Measurements from ENCODE around the gene CACNA2D2. TPM values are rescaled to one million over a fixed set of nuclear protein-coding genes. Genes with fewer than 3 reads are reported as not detected.

Gene CACNA2D2
- total and polyA plus RNA-seq, 2 of the 13 experiments (the other 11 are each of a cell fraction or from before 2014, with no cell fraction given) = not detected

GRCh38 chr3:50405249-50405648, 98.2 kb downstream of the CACNA2D2 start (continued):
- TF ChIP-seq ZNF552 (CRISPR knock-in tag; IDR thresholded peaks at IDR 0.05; ENCODE audit: borderline replicate concordance) (0 out of 2 replicates have a peak, but pooled peaks have one; percentile 31), MLXIP (CRISPR knock-in tag; IDR thresholded peaks at IDR 0.05; ENCODE audit: borderline replicate concordance) (no peak), MEIS2 (CRISPR knock-in tag; IDR thresholded peaks at IDR 0.05) (peak; percentile 61; the same call in 1 of the 2 replicates)

- CTCF ChIA-PET (ENCODE audit: low intra/inter-chr PET ratio, low total read pairs) = no interaction called here
- TF ChIP-seq CHD4 (IDR thresholded peaks at IDR 0.05; ENCODE audit: borderline replicate concordance, low read length) (no peak), ZC3H4 (CRISPR knock-in tag; IDR thresholded peaks at IDR 0.05; ENCODE audit: borderline replicate concordance) (no peak), MTF2 (CRISPR knock-in tag; IDR thresholded peaks at IDR 0.05; ENCODE audit: borderline replicate concordance) (no peak), HINFP (CRISPR knock-in tag; IDR thresholded peaks at IDR 0.05; ENCODE audit: low read depth) (no peak), ZBTB14 (CRISPR knock-in tag; IDR thresholded peaks at IDR 0.05) (no peak), SMARCE1 (IDR thresholded peaks at IDR 0.05; ENCODE audit: borderline replicate concordance) (no peak), ATF2 (CRISPR knock-in tag; IDR thresholded peaks at IDR 0.05) (no peak), SP1 (IDR thresholded peaks at IDR 0.05) (no peak), SP1 (CRISPR knock-in tag; IDR thresholded peaks at IDR 0.05) (no peak)
Measured at GRCh38 chr3:50401978-50402595, 101.3 kb downstream of the CACNA2D2 start.

More at GRCh38 chr3:50401978-50402595, 101.3 kb downstream of the CACNA2D2 start:
- H3K79me2 ChIP-seq (ENCODE audit: insufficient read depth, low read length) = no peaks in the 10 kb centered on the region
- POLR2A ChIA-PET = no interaction called here
- H2AFZ ChIP-seq (ENCODE audit: low read length) = no peak overlapping the region
- no peaks in the 10 kb centered on the region for H3K9me3 ChIP-seq (ENCODE audit: low read length)
- DNase-seq (ENCODE audit: low spot score) (no peak), ATAC-seq (no peak), FAIRE-seq (no peak)
- H3K4me1 ChIP-seq (ENCODE audit: insufficient read depth, low read length) = no peaks in the 10 kb centered on the region
- no peaks in the 10 kb centered on the region for H4K20me1 ChIP-seq (ENCODE audit: insufficient read depth, low read length)
- intact Hi-C loops (cut with micrococcal nuclease; ENCODE audit: unreplicated experiment) (no loop called here), in situ Hi-C loops (cut with HindIII; ENCODE audit: extremely low pct_ligation_motif_present, low pct_unique_long_range_greater_than_20kb) (no loop called here)
- no peak overlapping the region for H3K4me2 ChIP-seq (ENCODE audit: low read depth, low read length)
- H3K9ac ChIP-seq (ENCODE audit: insufficient read depth, low read depth, low read length) = no peak overlapping the region
- no peak overlapping the region for H3K4me3 ChIP-seq (replicated peaks in 1 of 3; ENCODE audit: insufficient read depth in 1 of 3, low read depth in 2 of 3, low read length in 3 of 3)
- WGBS (ENCODE audit: low lambda C conversion rate) = 0% methylated on average over 2 of the region's 5 CpGs
- no peak overlapping the region for H3K27ac ChIP-seq (ENCODE audit: extremely low read length, insufficient read depth, low read length)
- peaks cover 0 to 22% of the 10 kb centered on the region in 2 experiments; a peak in 3 of 5 replicates for H3K27me3 ChIP-seq (ENCODE audit: control insufficient read depth in 1 of 2, insufficient read depth in 2 of 2, low read length in 2 of 2)
- no peaks in the 10 kb centered on the region for H3K36me3 ChIP-seq (replicated peaks in 1 of 2; ENCODE audit: control insufficient read depth in 1 of 2, insufficient read depth in 2 of 2, low read length in 2 of 2)
- BruUV-seq (replicated peaks) = no TSS peak

Data from HepG2 (cell line).